ENCODE measurements around the gene TCF7L1.
A peak's percentile ranks its signal among the peaks of the same experiment; 100 is the strongest.
"Not testable (repeated sequence)": the region's sequence is repeated elsewhere in the genome, so short reads cannot be mapped to it uniquely, and the experiment has no call there.

Gene TCF7L1

DNA sequence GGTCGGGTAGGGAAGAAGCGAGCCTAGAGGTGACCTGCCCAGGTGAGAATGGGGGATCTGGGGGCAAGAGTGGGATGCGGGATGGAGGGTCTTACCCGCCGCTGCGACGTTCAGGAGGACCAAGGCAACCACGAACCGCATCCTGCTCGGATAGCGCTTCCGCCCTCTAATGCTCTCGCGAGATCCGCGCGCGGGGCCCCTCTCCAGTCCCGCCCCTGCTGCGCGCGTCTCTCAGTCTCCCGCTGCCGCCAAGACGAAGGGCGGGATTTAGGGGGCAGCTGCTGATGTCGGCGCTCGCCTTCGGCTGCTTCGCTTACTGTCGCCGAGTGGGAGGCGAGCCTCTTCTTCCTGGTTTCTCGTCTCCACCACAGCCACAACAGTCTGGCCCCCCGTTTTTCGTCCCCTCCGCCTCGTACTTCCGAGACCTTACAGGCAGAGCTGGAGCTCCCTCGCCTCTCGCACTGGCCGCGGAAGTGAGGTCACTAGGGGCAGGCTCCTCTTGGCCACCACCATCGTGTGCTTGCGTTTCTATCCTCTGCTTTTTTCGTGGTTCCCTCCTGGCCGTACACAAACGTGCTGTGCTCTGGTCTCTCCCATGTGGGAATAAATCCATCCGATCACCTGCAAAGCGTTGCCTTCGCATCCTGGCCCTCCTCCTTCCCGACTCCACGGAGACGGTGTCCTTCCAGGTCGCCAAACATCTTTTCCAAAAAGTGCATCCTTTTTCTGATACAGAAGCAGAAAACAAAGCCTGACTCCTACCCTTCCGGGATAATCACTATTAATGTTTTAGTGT is 194.8 kb downstream of the TCF7L1 start, which contains the start of gene TGOLN2:
Gene TGOLN2, minus strand, starts transcription at position 168 of the 796 bp plus-strand sequence. Its CDS starts 27 bp downstream, at position 141.
- peak; percentile 93 for DNase-seq

DNA sequence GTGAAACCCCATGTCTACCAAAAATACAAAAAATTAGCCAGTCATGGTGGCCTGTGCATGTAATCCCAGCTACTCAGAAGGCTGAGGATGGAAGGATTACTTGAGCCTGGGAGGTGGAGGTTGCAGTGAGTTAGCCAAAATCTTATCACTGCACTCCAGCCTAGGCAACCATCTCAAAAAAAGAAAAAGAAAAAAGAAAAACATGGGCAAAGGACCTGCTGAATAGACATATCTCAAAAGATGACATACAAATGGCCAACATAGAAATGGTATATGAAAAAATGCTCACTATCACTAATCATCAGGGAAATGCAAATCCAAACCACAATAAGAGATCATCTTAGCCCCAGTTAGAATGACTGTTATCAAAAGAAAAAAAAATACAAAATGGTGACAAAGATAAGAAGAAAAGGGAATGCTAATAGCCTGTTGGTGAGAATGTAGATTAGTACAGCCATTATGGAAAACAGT is 196.0 kb downstream of the TCF7L1 start:
- no peak for DNase-seq

DNA sequence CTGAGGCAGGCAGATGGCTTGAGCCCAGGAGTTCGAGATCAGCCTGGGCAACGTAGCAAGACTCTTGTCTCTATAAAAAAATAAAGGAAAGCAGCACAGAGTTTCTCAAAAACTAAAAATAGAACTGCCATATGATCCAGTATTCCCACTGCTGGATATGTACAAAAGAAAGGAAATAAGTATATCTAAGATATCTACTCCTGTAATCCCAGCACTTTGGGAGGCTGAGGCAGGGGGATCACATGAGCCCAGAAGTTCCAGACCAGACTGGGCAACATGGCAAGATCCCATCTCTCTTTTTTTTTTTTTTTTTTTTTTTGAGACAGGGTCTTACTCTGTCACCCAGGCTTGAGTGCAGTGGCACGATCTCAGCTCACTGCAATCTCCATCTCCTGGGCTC is 196.5 kb downstream of the TCF7L1 start:
- not testable (repeated sequence) for DNase-seq

DNA sequence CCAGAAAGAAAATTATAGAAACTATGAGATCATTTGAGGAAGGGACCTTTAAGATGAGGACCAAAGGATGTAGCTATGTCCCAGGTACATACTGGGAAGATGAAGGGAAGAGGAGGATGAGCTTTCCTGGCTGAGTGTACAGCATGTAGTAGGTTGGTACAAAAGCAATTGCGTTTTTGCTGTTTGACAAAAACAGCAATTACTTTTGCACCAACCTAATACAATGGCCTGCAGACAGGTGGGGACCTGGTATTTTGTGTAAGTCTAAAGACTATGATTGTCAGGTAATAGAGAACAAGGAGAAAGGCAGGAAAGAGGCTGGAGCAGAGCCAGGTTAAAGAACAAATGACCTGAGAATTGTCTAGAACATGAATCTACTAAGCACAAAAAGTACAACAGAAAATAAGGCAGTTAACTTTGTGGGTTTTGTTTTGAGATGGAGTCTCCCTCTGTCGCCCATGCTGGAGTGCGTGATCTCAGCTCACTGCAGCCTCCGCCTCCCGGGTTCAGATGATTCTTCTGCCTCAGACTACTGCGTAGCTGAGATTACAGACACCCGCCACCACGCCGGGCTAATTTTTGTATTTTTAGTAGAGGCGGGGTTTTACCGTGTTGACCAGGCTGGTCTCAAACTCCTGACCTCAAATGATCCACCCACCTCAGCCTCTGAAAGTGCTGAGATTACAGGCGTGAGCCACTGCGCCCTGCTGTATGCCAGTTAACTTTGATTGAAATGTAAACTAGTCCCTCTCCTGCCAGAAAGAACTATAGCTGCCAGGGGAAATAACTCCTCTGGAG is 197.8 kb downstream of the TCF7L1 start:
- no peak for DNase-seq

DNA sequence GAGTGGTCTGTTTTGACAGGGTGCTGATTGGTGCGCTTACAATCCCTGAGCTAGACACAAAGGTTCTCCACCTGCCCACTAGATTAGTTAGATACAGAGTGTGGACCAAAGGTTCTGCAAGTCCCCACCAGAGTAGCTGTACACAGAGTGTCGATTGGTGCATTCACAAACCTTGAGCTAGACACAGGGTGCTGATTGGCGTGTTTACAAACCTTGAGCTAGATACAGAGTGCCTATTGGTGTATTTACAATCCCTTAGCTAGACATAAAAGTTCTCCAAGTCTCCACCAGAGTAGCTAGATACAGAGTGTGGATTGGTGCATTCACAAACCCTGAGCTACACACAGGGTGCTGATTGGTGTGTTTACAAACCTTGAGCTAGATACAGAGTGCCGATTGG is 200.7 kb downstream of the TCF7L1 start:
- DNase-seq: not testable (repeated sequence)

DNA sequence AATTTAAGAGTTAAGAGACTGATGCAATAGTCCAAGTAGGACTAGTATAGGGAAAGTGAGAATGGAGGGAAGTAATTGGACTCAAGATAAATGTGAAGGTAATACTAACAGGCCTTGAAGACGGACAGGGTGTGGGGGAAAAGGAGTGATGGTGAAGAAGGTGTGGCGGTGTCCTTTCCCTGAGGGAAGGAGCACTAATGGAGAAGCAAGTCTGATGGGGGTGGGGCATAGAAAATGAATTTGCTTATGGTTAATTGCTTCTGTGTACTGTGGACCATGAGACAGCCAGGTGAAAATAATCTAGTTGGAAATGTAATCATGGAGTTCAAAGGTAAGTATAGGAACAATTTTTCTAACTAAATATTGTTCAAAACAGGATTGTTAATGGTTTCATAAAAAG is 201.7 kb downstream of the TCF7L1 start:
- DNase-seq: no peak

DNA sequence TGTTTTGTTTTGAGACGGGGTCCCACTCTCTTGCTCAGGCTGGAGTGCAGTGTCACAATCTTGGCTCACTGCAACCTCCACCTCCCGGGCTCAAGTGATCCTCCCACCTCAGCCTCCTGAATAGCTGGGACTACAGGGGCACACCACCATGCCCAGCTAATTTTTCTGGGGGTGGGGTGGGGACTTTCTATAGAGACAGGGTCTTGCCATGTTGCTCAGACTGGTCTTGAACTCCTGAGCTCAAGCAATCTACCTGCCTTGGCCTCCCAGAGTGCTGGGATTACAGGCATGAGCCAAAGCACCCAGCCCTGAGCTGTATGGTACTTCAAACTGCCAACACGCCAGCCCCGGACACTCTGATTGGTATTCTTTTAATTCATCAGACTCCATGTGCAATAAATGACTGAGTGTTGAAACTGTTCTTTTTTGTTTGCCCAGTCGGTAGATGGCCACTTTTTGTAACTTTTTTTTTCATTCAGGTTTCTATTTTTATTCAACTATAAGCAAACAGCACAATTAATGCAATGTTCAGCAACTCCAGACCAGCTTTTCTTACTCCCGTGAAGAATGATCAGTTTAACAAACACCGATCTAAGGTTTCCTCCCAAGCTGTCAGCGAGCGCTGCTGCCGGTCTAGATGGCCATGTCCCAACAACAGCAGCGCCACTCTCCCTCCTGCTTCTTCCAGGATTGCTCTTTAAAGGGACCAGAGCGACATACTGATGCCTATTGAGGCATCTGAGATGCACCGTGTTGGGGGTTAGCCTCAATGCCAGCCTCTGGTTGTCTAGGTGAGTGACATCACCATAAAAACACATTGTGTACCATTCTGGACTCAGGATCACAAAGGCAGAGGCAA is 207.1 kb downstream of the TCF7L1 start:
- no peak for DNase-seq

DNA sequence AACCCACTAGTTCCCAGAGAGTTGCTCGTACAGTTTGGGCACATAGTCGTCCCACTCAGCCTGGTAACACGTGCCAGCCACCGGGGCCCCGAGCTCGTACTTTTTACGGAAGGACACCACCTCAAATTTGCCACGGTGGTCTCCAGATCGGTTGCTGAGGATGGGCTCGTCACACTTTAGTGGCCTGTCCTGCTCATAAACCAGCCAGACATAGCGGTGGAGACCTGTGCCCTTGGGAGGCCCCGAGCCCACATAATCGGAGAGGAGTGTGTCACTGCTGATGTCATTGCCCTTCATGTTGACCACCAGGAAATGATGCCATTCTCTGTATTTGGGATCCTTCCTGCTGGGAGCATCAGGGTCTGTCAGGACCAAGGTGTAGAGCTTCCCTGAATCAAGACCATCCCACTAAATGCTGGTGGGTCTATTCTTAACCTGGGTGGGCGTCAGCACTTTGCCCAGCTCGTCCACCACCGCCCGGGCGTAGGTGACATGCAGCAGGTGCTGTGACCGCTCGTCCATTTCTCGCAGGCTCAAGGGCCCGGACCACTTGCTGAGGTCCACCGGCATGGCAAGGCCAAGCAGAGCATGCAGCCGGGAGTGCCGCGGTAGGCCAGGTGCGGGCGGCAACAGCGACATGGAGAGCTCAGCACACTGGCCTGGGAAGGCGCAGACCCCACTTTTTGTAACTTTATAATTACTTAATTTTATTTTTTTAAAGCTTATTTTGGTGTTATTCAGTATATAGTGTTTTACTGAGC is 208.3 kb downstream of the TCF7L1 start:
- no peak for DNase-seq

DNA sequence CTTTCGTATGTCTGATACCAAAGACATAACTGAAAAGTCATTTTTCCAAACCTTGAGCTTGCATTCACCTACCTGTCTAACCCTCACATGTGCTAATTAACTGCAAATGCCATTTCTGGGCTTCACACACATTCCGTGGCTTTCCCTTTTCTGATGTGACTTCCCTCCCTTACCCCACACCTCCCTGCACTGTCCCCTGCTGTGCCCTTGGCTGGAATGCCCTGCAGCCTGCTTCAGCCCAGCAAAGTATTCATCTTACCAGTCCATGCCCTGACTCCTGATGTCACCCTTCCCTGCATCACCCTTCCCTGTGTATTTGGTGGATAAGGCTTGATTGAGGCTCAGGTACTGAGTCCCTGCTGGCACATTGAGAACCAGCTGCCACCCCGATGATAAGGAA is 209.0 kb downstream of the TCF7L1 start:
- no peak for DNase-seq

DNA sequence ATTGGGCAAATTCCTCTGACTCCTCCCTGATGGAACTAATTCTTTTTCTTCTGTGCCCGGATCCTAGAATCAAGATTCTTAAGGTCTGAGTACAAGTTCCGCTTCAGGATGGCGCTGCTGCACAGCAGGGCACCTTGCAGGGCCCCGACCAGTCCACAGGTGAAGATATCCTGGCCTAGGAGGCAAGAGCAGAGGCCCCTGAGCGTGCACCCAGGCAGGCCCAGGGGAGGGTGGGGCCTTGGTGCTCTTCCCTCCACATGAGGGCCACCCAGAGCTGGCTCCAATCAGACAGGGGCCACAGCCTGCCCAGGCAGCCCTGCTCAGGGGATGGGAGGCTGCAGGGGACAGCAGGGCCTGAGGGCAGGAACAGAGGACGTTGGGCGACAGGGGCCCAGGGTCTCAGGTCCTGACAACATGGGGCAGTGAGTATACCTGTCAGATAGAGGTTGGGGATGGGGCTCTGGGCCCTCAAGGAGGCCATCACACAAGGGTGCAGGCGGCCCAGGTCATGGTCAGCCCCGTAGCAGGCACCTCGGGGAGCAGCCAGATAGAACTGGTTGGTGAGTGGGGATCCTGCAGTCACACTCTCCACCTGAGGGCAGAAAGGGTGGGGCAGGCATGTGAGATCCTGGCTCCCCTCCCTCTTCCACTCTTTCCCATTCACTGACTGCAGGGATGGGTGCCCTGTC is 210.2 kb downstream of the TCF7L1 start:
- DNase-seq: not testable (repeated sequence)

DNA sequence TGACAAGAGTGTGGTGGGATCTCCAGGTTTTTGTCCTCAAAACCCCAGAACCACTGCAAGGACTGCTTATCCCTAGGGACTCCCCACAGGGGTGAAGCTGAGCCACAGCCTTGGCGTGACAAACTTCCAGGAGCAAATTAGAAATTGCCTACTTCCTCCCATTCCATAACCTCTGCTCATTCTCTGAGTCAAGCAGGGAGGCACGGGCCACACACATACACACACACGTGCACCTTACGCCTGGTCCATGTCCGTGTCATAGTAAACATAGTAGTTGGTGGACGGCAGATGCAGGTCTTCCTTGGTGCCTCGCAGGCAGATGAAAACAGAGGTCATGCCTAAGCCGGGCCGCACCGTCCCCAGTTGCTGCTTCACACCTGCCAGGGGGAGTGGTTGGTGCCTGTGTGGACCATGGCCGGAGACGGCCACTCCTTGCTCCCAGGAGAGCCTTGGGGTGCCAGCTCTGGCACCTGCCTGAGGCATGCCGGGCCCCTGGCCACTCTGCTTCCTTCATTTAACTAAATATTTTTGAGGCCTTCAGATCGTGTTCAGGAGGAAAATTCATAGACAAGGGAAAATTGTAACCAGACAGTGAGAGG is 211.3 kb downstream of the TCF7L1 start:
- no peak for DNase-seq

DNA sequence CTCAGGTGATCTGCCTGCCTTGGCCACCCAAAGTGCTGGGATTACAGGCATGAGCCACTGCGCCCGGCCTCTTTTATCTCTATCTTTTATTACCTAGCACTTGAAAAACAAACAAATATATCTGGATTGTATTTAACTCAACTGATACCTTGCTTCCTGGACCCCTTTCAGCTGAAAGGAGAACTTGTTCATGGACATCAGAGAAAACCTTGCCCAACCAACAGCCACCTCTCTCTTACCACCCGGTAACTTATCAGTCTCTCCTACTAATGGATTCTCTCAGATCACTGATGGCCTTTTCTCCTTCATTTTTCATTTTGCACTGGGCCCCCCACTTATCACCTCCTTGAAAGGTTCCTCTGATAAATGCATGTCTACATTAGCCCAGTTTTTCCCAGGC is 214.4 kb downstream of the TCF7L1 start:
- no peak for DNase-seq

DNA sequence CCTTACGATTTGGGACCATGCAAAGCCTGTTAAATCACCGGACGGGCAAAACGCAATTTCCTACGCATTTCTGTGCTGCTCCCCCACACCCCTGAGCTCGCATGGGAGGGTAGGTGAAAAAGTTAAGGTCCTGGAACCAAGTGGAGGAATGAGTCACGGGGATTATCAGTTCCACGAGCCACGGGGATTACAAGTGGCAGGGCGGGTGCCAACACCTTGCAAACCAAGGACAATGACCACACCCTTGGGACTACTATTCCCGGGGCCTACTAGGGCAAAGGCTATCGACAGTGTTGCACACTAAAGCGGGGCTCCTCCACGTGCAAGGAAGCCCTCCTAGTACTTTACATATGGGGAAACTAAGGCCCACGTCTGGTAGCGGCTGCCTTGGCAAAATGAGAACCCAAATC is 220.7 kb downstream of the TCF7L1 start:
- no peak for DNase-seq

DNA sequence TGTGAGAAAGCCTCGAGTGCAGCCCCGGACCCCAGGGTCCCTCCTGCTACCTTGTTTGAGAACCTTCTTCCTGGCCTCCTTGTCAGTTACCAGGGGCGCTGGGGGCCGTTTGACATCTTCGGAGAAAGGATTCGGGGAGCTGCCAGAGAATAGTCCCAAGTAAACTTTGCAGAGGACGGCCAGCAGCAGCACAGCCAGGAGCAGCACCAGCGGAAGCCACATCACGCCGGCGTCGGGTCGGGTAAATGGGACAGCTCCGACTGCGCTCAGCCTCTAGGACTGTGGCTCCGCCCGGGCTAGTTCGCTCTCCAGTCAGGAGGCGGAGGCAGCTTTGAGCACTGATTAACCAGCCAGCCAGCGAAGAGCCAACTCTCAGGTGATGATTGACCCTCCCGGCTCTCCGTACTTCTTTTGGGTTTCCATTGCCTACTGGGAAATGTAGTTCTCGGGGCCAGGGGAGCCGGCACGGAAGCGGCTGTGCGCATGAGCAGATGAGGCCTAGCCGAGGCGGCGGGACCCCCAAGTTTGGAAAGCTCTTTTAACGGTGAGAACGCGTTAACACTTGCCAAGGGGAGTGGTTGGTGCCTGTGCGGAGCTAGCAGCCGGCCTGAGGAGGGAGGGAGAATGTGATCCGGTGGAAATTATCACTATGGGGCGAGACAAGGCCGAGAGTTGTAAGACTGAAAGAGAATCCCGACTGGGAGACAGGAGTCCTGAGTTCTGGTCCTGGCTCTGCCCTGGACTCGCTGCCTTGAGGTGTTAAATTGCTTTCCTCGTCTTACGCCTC is 221.3 kb downstream of the TCF7L1 start, which contains the start of the genes ELMOD3 and RETSAT:
Gene ELMOD3, plus strand, starts transcription at position 484 of the 787 bp plus-strand sequence. CDS start 2,430 bp downstream, outside the sequence.
Gene RETSAT, minus strand, starts transcription at position 243 of the 787 bp plus-strand sequence. Its CDS starts 21 bp downstream, at position 222.
- peak; percentile 98 for DNase-seq

DNA sequence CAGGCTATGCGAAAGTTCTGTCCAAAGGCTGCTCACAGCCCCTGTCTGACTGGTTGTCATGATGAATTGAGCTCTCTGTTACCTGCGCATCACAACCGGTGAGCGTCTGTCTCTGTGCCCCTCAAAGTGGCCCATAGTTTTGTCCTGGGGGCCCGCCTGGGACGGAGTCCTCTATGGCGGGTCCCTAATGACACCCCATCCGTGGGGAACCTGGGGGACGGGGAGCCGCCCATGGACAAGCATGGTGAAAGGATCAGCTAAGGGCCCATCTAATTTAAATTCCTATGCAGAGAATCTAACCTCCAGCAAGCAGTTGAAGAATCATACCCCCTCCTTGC is 221.8 kb downstream of the TCF7L1 start:
- DNase-seq: no peak

DNA sequence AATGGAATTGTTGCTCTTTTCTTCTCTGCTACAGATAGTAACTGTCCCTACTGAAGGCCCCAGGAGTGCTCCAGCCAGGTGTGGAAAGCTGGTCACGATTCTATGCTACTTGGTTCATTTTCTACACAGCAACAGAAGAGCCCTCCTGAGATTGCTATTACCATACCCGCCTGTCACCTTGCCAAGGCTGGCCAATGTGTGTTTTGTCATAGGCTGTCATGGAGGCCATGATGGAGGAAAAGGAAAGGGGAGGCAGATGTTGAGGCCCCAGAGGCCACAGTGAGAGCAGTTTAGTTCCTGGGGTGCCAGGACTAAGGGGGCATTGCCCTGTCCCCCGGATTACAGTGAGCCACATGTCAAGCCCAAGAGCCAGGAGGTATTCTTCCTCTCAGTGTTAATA is 222.3 kb downstream of the TCF7L1 start:
- DNase-seq: no peak

DNA sequence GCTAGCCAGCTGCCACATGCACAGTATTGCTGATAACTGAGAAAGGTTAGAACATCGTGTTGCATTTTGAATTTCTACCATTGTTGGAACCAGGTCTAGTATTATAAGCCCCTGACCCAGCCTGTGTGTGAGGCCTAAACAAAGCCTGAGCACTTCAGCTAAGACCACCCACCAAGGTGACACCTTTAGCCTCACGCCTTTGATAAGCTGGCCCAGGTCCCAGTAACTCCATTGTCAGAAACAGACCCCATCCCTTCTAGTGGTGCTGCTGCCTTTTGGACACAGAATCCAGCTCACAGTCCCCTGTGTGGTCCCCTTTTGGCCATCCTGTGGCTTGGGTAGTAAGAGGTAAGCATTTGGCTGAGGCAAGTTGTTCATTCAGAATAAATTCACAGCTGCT is 223.0 kb downstream of the TCF7L1 start:
- no peak for DNase-seq

DNA sequence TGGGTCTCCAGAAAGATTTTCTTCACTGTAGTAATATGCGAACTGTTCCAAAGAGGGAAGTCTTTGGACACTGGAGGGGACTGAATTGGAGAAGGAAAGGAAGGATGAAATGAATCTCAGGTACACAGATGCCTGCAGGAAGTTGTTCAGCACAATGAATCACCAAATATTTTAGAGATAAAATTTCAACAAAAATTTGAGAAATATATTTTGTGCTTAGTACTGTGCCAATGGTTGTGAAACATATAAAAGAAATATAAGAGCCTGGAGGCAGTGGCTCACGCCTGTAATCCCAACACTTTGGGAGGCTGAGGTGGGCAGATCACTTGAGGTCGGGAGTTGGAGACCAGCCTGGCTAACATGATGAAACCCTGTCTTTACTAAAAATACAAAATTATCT is 224.5 kb downstream of the TCF7L1 start:
- DNase-seq: no peak

Measured in CD4-positive, alpha-beta T cell treated with Interleukin-15 for 1 hour (primary cell).